Stomach (tissue), 9 donors: ENCODE data around the gene TNS3. TPM values are rescaled to one million over a fixed set of nuclear protein-coding genes. Genes with fewer than 3 reads are reported as not detected.

ENCODE experiments used
- DNase-seq, 2 donors: peaks; one replicate each; pipeline versions ENCODE4 v3.0.0 to v3.0.0-alpha.2; 2013 to 2019
- H3K27ac ChIP-seq, 5 donors: fragments of 200-600 bp in 4 of 5; sonication (generic) in 4 of 5; one replicate each; pipeline ENCODE4 v1.5.1; 2013 to 2019; ENCODE audit warnings: mild to moderate bottlenecking in 1 of 5, moderate library complexity in 1 of 5
- H3K27me3 ChIP-seq, 3 donors: fragments of 200-600 bp; sonication (generic); one replicate each; pipeline ENCODE4 v1.5.1; 2017 to 2019; ENCODE audit warnings: mixed run types in 1 of 3
- H3K36me3 ChIP-seq, 4 donors: fragments of 200-600 bp; sonication (generic); 1 replicate in 3 of 4; 2 replicates in 1 of 4; pipeline ENCODE4 v1.5.1; 2016 to 2019
- H3K4me1 ChIP-seq, 4 donors: fragments of 200-600 bp; sonication (generic); one replicate each; pipeline ENCODE4 v1.5.1; 2016 to 2019
- H3K4me3 ChIP-seq, 4 donors: fragments of 200-600 bp; sonication (generic) in 3 of 4; one replicate each; pipeline ENCODE4 v1.5.1; 2016 to 2019; ENCODE audit warnings: mild to moderate bottlenecking in 1 of 4
- H3K9me3 ChIP-seq, 4 donors: fragments of 200-600 bp; sonication (generic); one replicate each; pipeline ENCODE4 v1.5.1; 2016 to 2019
- CTCF ChIP-seq, 7 experiments: fragments of 450-650 bp in 4 of 7; fragments of 200-600 bp in 3 of 7; sonication (generic) in 3 of 7; IDR thresholded peaks; one replicate each; pipeline ENCODE4 v1.5.1; 2016 to 2019; ENCODE audit warnings: antibody characterized with exemption in 7 of 7, control low read depth in 2 of 7, mild to moderate bottlenecking in 1 of 7
- EP300 ChIP-seq: sonication (generic); formaldehyde crosslinking; IDR thresholded peaks from one replicate; pipeline ENCODE4 v1.6.1; 2017; ENCODE audit warnings: antibody characterized with exemption
- POLR2A ChIP-seq, 4 donors: fragments of 450-650 bp; IDR thresholded peaks; one replicate each; pipeline ENCODE4 v1.6.1; 2016; ENCODE audit warnings: antibody characterized with exemption in 4 of 4, control low read depth in 2 of 4, mild to moderate bottlenecking in 1 of 4, moderate library complexity in 1 of 4
- POLR2AphosphoS5 ChIP-seq, 3 donors: sonication (generic); formaldehyde crosslinking; IDR thresholded peaks; one replicate each; pipeline ENCODE4 v1.6.1; 2016; ENCODE audit warnings: antibody characterized with exemption in 3 of 3
- WGBS, 5 donors: extraction: QIAGEN DNeasy Blood & Tissue Kit in 3 of 5; methylation state at CpG; one replicate each; pipeline versions ENCODE4 v1.1.5 to v1.1.7; 2013 to 2018; 5-methylcytosine and 5-hydroxymethylcytosine counted together
- intact Hi-C: fragments of 100-400 bp; cut with DNase I; formaldehyde crosslinking; loops from one replicate; pipeline ENCODE4 v1.15.1; 2023; ENCODE audit warnings: low total_unique reads
- polyA plus RNA-seq, 3 donors: library from polyadenylated mRNA; stranded (reverse); fragments of 200-250 nt; gene quantifications; one replicate each; pipeline ENCODE4 v1.2.3, GENCODE V29; 2013
- total RNA-seq, 5 donors: library from RNA; depleted of rRNA; stranded (reverse); fragments of >200 nt; gene quantifications; one replicate each; pipeline versions ENCODE4 v1.1.0 to v1.2.3, GENCODE V29; 2014 to 2016
- donor health status: healthy with polysubstance abuse.
- donor health status: Bipolar disorder and iron deficiency.
- donor health status: healthy.

The TNS3 gene
- total and polyA plus RNA-seq, 8 donors = 10.0 to 105 (median 41.0) TPM

- Histone ChIP-seq H3K4me3 (no peak overlapping the region), H3K9me3 (no peaks in the 10 kb centered on the region), H3K36me3 (peaks cover 0 to 30% (median 23%) of the 10 kb centered on the region in 4 donors), H3K27me3 (no peaks in the 10 kb centered on the region), H3K4me1 (peaks cover 1 to 34% (median 7%) of the 10 kb centered on the region in 4 donors), H3K27ac (no peak overlapping the region)
- no peak for TF ChIP-seq EP300
- TF ChIP-seq CTCF (IDR thresholded peaks at IDR 0.05) = no peak
- no peak for TF ChIP-seq POLR2A (IDR thresholded peaks at IDR 0.05)
- TF ChIP-seq POLR2AphosphoS5 (IDR thresholded peaks at IDR 0.05) = no peak
- 78 to 93% (median 87%) methylated on average over 5 of the region's 5 CpGs for WGBS, 5 donors
- DNase-seq = peak in 1 of 2 donors; percentile 13
- intact Hi-C loops = no loop called here
Observed at GRCh38 chr7:47361236-47361635, 220.7 kb downstream of the TNS3 start.

GRCh38 chr7:47360301-47360900 lies 221.5 kb downstream of the TNS3 start:
- Histone ChIP-seq H3K36me3 (peaks cover 0 to 24% (median 19%) of the 10 kb centered on the region in 4 donors), H3K4me1 (peaks cover 10 to 43% (median 14%) of the 10 kb centered on the region in 4 donors), H3K27me3 (no peaks in the 10 kb centered on the region), H3K9me3 (no peaks in the 10 kb centered on the region), H3K27ac (no peak overlapping the region), H3K4me3 (no peak overlapping the region)
- no peak for TF ChIP-seq POLR2A (IDR thresholded peaks at IDR 0.05)
- TF ChIP-seq POLR2AphosphoS5 (IDR thresholded peaks at IDR 0.05) = no peak
- TF ChIP-seq CTCF (IDR thresholded peaks at IDR 0.05) = no peak
- WGBS, 5 donors = 93 to 96% (median 96%) methylated on average over 10 to 11 of the region's 11 CpGs
- DNase-seq = peak in 1 of 2 donors; percentile 13
- intact Hi-C loops = no loop called here

DNA sequence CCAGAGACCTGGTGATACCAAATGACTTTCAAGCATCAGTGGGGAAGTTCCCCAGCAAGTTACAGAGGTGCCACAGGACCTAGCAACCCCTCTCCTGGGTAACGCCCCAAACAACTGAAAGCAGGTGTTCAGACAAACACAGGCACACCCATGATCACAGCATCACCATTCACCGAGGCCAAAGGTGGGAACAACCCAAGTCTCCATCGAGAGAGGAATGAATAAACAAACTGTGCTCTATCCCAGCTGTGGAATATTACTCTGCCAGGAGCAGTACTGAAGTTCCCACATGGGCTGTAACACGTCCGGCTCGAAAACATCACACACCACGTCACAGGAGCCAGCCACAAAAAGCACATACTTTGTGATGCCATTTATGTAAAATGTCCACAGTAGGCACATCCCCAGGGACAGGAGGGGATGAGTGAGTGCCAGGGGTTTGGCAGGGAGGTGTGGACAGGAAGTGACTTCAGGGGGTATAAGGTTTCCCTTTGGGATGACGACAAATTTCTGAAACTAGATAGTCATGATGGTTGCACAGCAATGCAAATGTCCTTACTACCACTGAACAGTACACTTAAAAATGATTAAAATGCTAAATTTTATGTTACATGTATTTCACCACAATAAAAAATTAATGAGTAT lies 222.8 kb downstream of the TNS3 start:
- intact Hi-C loops = no loop called here
- H3K36me3 ChIP-seq = peaks cover 0 to 16% (median 12%) of the 10 kb centered on the region in 4 donors
- H3K27me3 ChIP-seq = no peaks in the 10 kb centered on the region
- TF ChIP-seq CTCF (IDR thresholded peaks at IDR 0.05) (no peak), EP300 (no peak), POLR2AphosphoS5 (IDR thresholded peaks at IDR 0.05) (no peak), POLR2A (IDR thresholded peaks at IDR 0.05) (no peak)
- H3K4me3 ChIP-seq = no peak overlapping the region
- H3K9me3 ChIP-seq = no peaks in the 10 kb centered on the region
- no peak overlapping the region for H3K27ac ChIP-seq
- peaks cover 23 to 56% (median 27%) of the 10 kb centered on the region in 4 donors for H3K4me1 ChIP-seq
- WGBS, 5 donors = 78 to 87% (median 78%) methylated on average over 7 to 8 of the region's 8 CpGs
- DNase-seq = no peak

DNA sequence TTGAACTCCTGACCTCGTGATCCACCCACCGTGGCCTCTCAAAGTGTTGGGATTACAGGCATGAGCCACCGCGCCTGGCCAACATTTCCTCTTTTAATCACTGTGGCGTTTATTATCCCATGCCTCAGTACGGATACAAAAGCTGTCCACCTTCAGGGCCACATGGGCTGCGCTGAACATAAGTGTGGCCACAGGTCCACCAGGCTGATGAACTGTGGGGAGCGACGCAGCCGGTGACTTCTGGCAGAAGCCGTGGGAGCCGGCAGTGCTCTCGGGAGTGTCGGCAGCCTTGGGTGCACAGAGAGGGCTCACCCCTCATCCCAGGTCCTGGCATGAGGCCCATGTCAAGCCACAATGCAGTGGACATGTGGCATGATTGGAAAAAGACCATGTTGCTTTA lies 223.6 kb downstream of the TNS3 start:
- WGBS, 5 donors = 81 to 90% (median 89%) methylated on average over 14 of the region's 14 CpGs
- no peak overlapping the region for H3K4me3 ChIP-seq
- no peak overlapping the region for H3K27ac ChIP-seq

More for the DNA sequence above, 223.6 kb downstream of the TNS3 start:
- DNase-seq = no peak
- Histone ChIP-seq H3K27me3 (no peaks in the 10 kb centered on the region), H3K4me1 (peaks cover 23 to 58% (median 29%) of the 10 kb centered on the region in 4 donors), H3K36me3 (peaks cover 0 to 9% (median 6%) of the 10 kb centered on the region in 4 donors), H3K9me3 (no peaks in the 10 kb centered on the region)
- intact Hi-C loops = no loop called here
- no peak for TF ChIP-seq POLR2A (IDR thresholded peaks at IDR 0.05)
- TF ChIP-seq CTCF (IDR thresholded peaks at IDR 0.05) = no peak
- TF ChIP-seq EP300 = no peak
- TF ChIP-seq POLR2AphosphoS5 (IDR thresholded peaks at IDR 0.05) = no peak
